Measurements from ENCODE around the gene FOXE3. TPM values are rescaled to one million over a fixed set of nuclear protein-coding genes. Genes with fewer than 3 reads are reported as not detected.

The FOXE3 gene
- total RNA-seq, 1 experiment from 2014 or later = not detected

- H3K4me3 ChIP-seq (ENCODE audit: low read length) = no peak overlapping the region
- no peak overlapping the region for H3K27ac ChIP-seq (ENCODE audit: low read length)
- no peaks in the 10 kb centered on the region for H3F3A ChIP-seq (ENCODE audit: low read length, unreplicated experiment)
- ChIA-PET POLR2A (ENCODE audit: unreplicated experiment) (no interaction called here), CTCF (interaction anchor here (0.6 kb wide), 1 partner anchor 241 kb away, joined by 3 read pairs; no protein-coding TSS in a partner anchor)
- ATAC-seq = no peak
- intact Hi-C loops (cut with micrococcal nuclease) = no loop called here
- H3K4me2 ChIP-seq (ENCODE audit: low read length) = no peak overlapping the region
- TF ChIP-seq EZH2phosphoT487 (IDR thresholded peaks at IDR 0.05; ENCODE audit: borderline replicate concordance, low read length) (no peak), CTCF (conservative IDR thresholded peaks at IDR 0.05; ENCODE audit: low read depth, low read length) (no peak), EZH2 (IDR thresholded peaks at IDR 0.05; ENCODE audit: low read length, unreplicated experiment) (no peak)
- no peaks in the 10 kb centered on the region for H4K20me1 ChIP-seq (ENCODE audit: low read length)
- no peak overlapping the region for H2AFZ ChIP-seq (ENCODE audit: low read length)
- H3K9me2 ChIP-seq (replicated peaks; ENCODE audit: low read length) = no peaks in the 10 kb centered on the region
- peaks cover 6% of the 10 kb centered on the region; the same call in 1 of the 2 replicates for H3K4me1 ChIP-seq (ENCODE audit: insufficient read depth, low read length)
- H3K9ac ChIP-seq (ENCODE audit: low read length) = no peak overlapping the region
- H3K36me3 ChIP-seq (ENCODE audit: low read depth, low read length) = no peaks in the 10 kb centered on the region
- no peaks in the 10 kb centered on the region for H3K27me3 ChIP-seq (ENCODE audit: low read length)
- no TSS peak for BruUV-seq (replicated peaks)
- H3K79me2 ChIP-seq (ENCODE audit: low read length) = no peaks in the 10 kb centered on the region
- no peaks in the 10 kb centered on the region for H3K9me3 ChIP-seq (ENCODE audit: low read length)
- DNase-seq = no peak
Observed at GRCh38 chr1:47440599-47441081, 24.6 kb downstream of the FOXE3 start.

- H3K27ac ChIP-seq (ENCODE audit: low read length) = no peak overlapping the region
- H3F3A ChIP-seq (ENCODE audit: low read length, unreplicated experiment) = no peaks in the 10 kb centered on the region
- no peak overlapping the region for H3K4me2 ChIP-seq (ENCODE audit: low read length)
- no peaks in the 10 kb centered on the region for H3K9me3 ChIP-seq (ENCODE audit: low read length)
- TF ChIP-seq CTCF (conservative IDR thresholded peaks at IDR 0.05; ENCODE audit: low read depth, low read length) (no peak), EZH2 (IDR thresholded peaks at IDR 0.05; ENCODE audit: low read length, unreplicated experiment) (no peak), EZH2phosphoT487 (IDR thresholded peaks at IDR 0.05; ENCODE audit: borderline replicate concordance, low read length) (no peak)
- ATAC-seq (no peak), DNase-seq (no peak)
- H3K4me1 ChIP-seq (ENCODE audit: insufficient read depth, low read length) = no peaks in the 10 kb centered on the region
- no peak overlapping the region for H2AFZ ChIP-seq (ENCODE audit: low read length)
- H3K9ac ChIP-seq (ENCODE audit: low read length) = no peak overlapping the region
- H3K36me3 ChIP-seq (ENCODE audit: low read depth, low read length) = no peaks in the 10 kb centered on the region
- no peaks in the 10 kb centered on the region for H3K79me2 ChIP-seq (ENCODE audit: low read length)
- no TSS peak for BruUV-seq (replicated peaks)
- intact Hi-C loops (cut with micrococcal nuclease) = no loop called here
- ChIA-PET POLR2A (ENCODE audit: unreplicated experiment) (no interaction called here), CTCF (no interaction called here)
- H3K27me3 ChIP-seq (ENCODE audit: low read length) = peaks cover 4% of the 10 kb centered on the region
- no peaks in the 10 kb centered on the region for H4K20me1 ChIP-seq (ENCODE audit: low read length)
- H3K4me3 ChIP-seq (ENCODE audit: low read length) = no peak overlapping the region
- no peaks in the 10 kb centered on the region for H3K9me2 ChIP-seq (replicated peaks; ENCODE audit: low read length)
Observed at GRCh38 chr1:47441450-47442106, 25.5 kb downstream of the FOXE3 start.

GRCh38 chr1:47442202-47442601 lies 26.1 kb downstream of the FOXE3 start:
- Histone ChIP-seq H2AFZ (ENCODE audit: low read length) (no peak overlapping the region), H3F3A (ENCODE audit: low read length, unreplicated experiment) (no peaks in the 10 kb centered on the region), H3K27ac (ENCODE audit: low read length) (no peak overlapping the region), H3K9ac (ENCODE audit: low read length) (no peak overlapping the region), H4K20me1 (ENCODE audit: low read length) (no peaks in the 10 kb centered on the region), H3K9me3 (ENCODE audit: low read length) (no peaks in the 10 kb centered on the region), H3K36me3 (ENCODE audit: low read depth, low read length) (no peaks in the 10 kb centered on the region), H3K4me3 (ENCODE audit: low read length) (no peak overlapping the region), H3K79me2 (ENCODE audit: low read length) (no peaks in the 10 kb centered on the region), H3K27me3 (ENCODE audit: low read length) (peaks cover 11% of the 10 kb centered on the region), H3K4me1 (ENCODE audit: insufficient read depth, low read length) (no peaks in the 10 kb centered on the region), H3K4me2 (ENCODE audit: low read length) (no peak overlapping the region), H3K9me2 (replicated peaks; ENCODE audit: low read length) (no peaks in the 10 kb centered on the region)
- TF ChIP-seq CTCF (conservative IDR thresholded peaks at IDR 0.05; ENCODE audit: low read depth, low read length) (no peak), EZH2phosphoT487 (IDR thresholded peaks at IDR 0.05; ENCODE audit: borderline replicate concordance, low read length) (no peak)
- ChIA-PET POLR2A (ENCODE audit: unreplicated experiment) (no interaction called here), CTCF (no interaction called here)
- BruUV-seq (replicated peaks) = no TSS peak
- intact Hi-C loops (cut with micrococcal nuclease) = no loop called here
- no peak for ATAC-seq
- DNase-seq = no peak

Data from PC-3 (cell line).